IPS DF 6.9 (cell line): ENCODE data around the gene APOL1.
"Not testable (repeated sequence)": the region's sequence is repeated elsewhere in the genome, so short reads cannot be mapped to it uniquely, and the experiment has no call there.

Experiments
- DNase-seq: peaks from one replicate; pipeline ENCODE4 v3.0.0-alpha.2; 2013; ENCODE audit warnings: low read depth, low spot score
- H3K27ac ChIP-seq: one replicate; pipeline ENCODE4 v1.5.1; 2013; ENCODE audit warnings: low read length, control low read depth
- H3K27me3 ChIP-seq: 2 replicates; pipeline ENCODE4 v1.6.1; 2013; ENCODE audit warnings: mild to moderate bottlenecking, low read length; ENCODE audit not compliant: control insufficient read depth, insufficient read depth
- H3K36me3 ChIP-seq: 2 replicates; pipeline ENCODE4 v1.6.1; 2013; ENCODE audit warnings: low read length; ENCODE audit not compliant: control insufficient read depth, insufficient read depth
- H3K4me1 ChIP-seq: 2 replicates; pipeline ENCODE4 v1.6.1; 2013; ENCODE audit warnings: low read length; ENCODE audit not compliant: control insufficient read depth, insufficient read depth
- H3K4me3 ChIP-seq: 2 replicates; pipeline ENCODE4 v1.5.1; 2013; ENCODE audit warnings: mild to moderate bottlenecking, low read length
- H3K9me3 ChIP-seq: 2 replicates; pipeline ENCODE4 v1.6.1; 2013; ENCODE audit warnings: low read length, inconsistent platforms; ENCODE audit not compliant: control insufficient read depth, insufficient read depth
- WGBS: extraction: QIAGEN DNeasy Blood & Tissue Kit; methylation state at CpG from one replicate; pipeline ENCODE4 v1.1.7; 2013; ENCODE audit warnings: mixed read lengths, missing lambda C conversion rate; ENCODE audit not compliant: insufficient read length, insufficient coverage; 5-methylcytosine and 5-hydroxymethylcytosine counted together

The APOL1 gene

GRCh38 chr22:36252754-36253522 is at the start of gene APOL1:
Gene APOL1, plus strand, starts transcription at chr22:36253133. Its CDS starts 1,823 bp downstream, at chr22:36254956.
- H3K4me3 ChIP-seq: no peak within 1 kb of the TSS
- no CpG with 5 or more reads among the region's 10 CpGs for WGBS
- no peak for DNase-seq

GRCh38 chr22:36203441-36203840 is 49.5 kb upstream of the APOL1 start:
- H3K9me3 ChIP-seq, H3K4me1 ChIP-seq, DNase-seq, H3K4me3 ChIP-seq, H3K27ac ChIP-seq, H3K27me3 ChIP-seq, H3K36me3 ChIP-seq: not testable (repeated sequence)
- no CpG with 5 or more reads among the region's 7 CpGs for WGBS

More at GRCh38 chr22:36252754-36253522, at the start of gene APOL1:
- Histone ChIP-seq H3K27ac (no peak within 1 kb of the TSS), H3K36me3 (no peaks in the 10 kb centered on the region), H3K27me3 (no peaks in the 10 kb centered on the region), H3K4me1 (no peaks in the 10 kb centered on the region), H3K9me3 (no peaks in the 10 kb centered on the region)

- H3K4me3 ChIP-seq: no peak overlapping the region
- H3K27ac ChIP-seq: no peak overlapping the region
Observed at GRCh38 chr22:36204001-36204631, 48.8 kb upstream of the APOL1 start.

GRCh38 chr22:36204632-36205015 is 48.3 kb upstream of the APOL1 start:
- Histone ChIP-seq H3K27me3 (no peaks in the 10 kb centered on the region; the same call in 1 of the 2 replicates), H3K4me1 (no peaks in the 10 kb centered on the region), H3K4me3 (no peak overlapping the region), H3K27ac (no peak overlapping the region), H3K9me3 (peaks cover 1% of the 10 kb centered on the region), H3K36me3 (no peaks in the 10 kb centered on the region)
- DNase-seq: no peak
- WGBS: no CpG with 5 or more reads among the region's 6 CpGs

More at GRCh38 chr22:36204001-36204631, 48.8 kb upstream of the APOL1 start:
- Histone ChIP-seq H3K36me3 (no peaks in the 10 kb centered on the region), H3K4me1 (no peaks in the 10 kb centered on the region), H3K9me3 (peaks cover 1% of the 10 kb centered on the region), H3K27me3 (no peaks in the 10 kb centered on the region; the same call in 1 of the 2 replicates)
- no CpG with 5 or more reads among the region's 8 CpGs for WGBS
- no peak for DNase-seq

- not testable (repeated sequence) for H3K4me1 ChIP-seq, H3K4me3 ChIP-seq, H3K36me3 ChIP-seq, DNase-seq, H3K27ac ChIP-seq, H3K27me3 ChIP-seq, H3K9me3 ChIP-seq
- WGBS: no CpG with 5 or more reads among the region's 5 CpGs
Observed at GRCh38 chr22:36205573-36205972, 47.4 kb upstream of the APOL1 start.

- DNase-seq: no peak
- peaks cover 1% of the 10 kb centered on the region for H3K9me3 ChIP-seq
- no peak overlapping the region for H3K27ac ChIP-seq
- no peaks in the 10 kb centered on the region; the same call in 1 of the 2 replicates for H3K27me3 ChIP-seq
- H3K4me3 ChIP-seq: no peak overlapping the region
- H3K4me1 ChIP-seq: no peaks in the 10 kb centered on the region
- WGBS: no CpG with 5 or more reads among the region's 1 CpG
- H3K36me3 ChIP-seq: no peaks in the 10 kb centered on the region
Observed at GRCh38 chr22:36206255-36206654, 46.7 kb upstream of the APOL1 start.

GRCh38 chr22:36208162-36208765 is 44.7 kb upstream of the APOL1 start:
- H3K27ac ChIP-seq: no peak overlapping the region

GRCh38 chr22:36208914-36209313 is 44.0 kb upstream of the APOL1 start:
- no peak for DNase-seq
- H3K36me3 ChIP-seq: no peaks in the 10 kb centered on the region
- H3K4me1 ChIP-seq: no peaks in the 10 kb centered on the region
- no peak overlapping the region for H3K4me3 ChIP-seq
- no peak overlapping the region for H3K27ac ChIP-seq
- WGBS: no CpG with 5 or more reads among the region's 1 CpG
- H3K27me3 ChIP-seq: no peaks in the 10 kb centered on the region; the same call in 1 of the 2 replicates
- H3K9me3 ChIP-seq: peaks cover 1% of the 10 kb centered on the region

More at GRCh38 chr22:36208162-36208765, 44.7 kb upstream of the APOL1 start:
- WGBS: no CpG with 5 or more reads among the region's 1 CpG
- H3K36me3 ChIP-seq: no peaks in the 10 kb centered on the region
- no peak for DNase-seq
- no peaks in the 10 kb centered on the region; the same call in 1 of the 2 replicates for H3K27me3 ChIP-seq
- peaks cover 1% of the 10 kb centered on the region for H3K9me3 ChIP-seq
- H3K4me3 ChIP-seq: no peak overlapping the region
- H3K4me1 ChIP-seq: no peaks in the 10 kb centered on the region

GRCh38 chr22:36209488-36209908 is 43.4 kb upstream of the APOL1 start:
- not testable (repeated sequence) for H3K27ac ChIP-seq, DNase-seq, H3K36me3 ChIP-seq, H3K4me3 ChIP-seq, H3K27me3 ChIP-seq, H3K4me1 ChIP-seq, H3K9me3 ChIP-seq
- no CpG with 5 or more reads among the region's 5 CpGs for WGBS

GRCh38 chr22:36210224-36210623 is 42.7 kb upstream of the APOL1 start:
- Histone ChIP-seq H3K9me3 (peaks cover 1% of the 10 kb centered on the region), H3K4me3 (no peak overlapping the region), H3K27ac (no peak overlapping the region), H3K36me3 (no peaks in the 10 kb centered on the region), H3K4me1 (no peaks in the 10 kb centered on the region), H3K27me3 (no peaks in the 10 kb centered on the region; the same call in 1 of the 2 replicates)
- DNase-seq: no peak
- no CpG with 5 or more reads among the region's 3 CpGs for WGBS
